OCI-M2 (cell line): ENCODE measurements around the gene FBXO22.
"Not testable (repeated sequence)": the region's sequence is repeated elsewhere in the genome, so short reads cannot be mapped to it uniquely, and the experiment has no call there.

Source experiments
- DNase-seq: peaks from one replicate; lab custom pipeline; 2025; ENCODE audit not compliant: unreplicated experiment; lab: John Stamatoyannopoulos, UW

FBXO22 gene

GRCh38 chr15:75903331-75904239 is at the start of gene FBXO22:
Gene FBXO22 (plus strand): TSS chr15:75903878. CDS start chr15:75903964, 86 bp downstream.
- DNase-seq: peak; percentile 44

- no peak for DNase-seq
Measured at GRCh38 chr15:75857886-75858285, 45.8 kb upstream of the FBXO22 start.

- DNase-seq: no peak
Measured at GRCh38 chr15:75861750-75862402, 41.8 kb upstream of the FBXO22 start.

- DNase-seq: no peak
Measured at GRCh38 chr15:75862796-75863195, 40.9 kb upstream of the FBXO22 start.

GRCh38 chr15:75864213-75865059 is 39.2 kb upstream of the FBXO22 start:
- DNase-seq: no peak

- DNase-seq: not testable (repeated sequence)
Measured at GRCh38 chr15:75866045-75866444, 37.6 kb upstream of the FBXO22 start.

- DNase-seq: no peak
Measured at GRCh38 chr15:75866916-75867315, 36.8 kb upstream of the FBXO22 start.

GRCh38 chr15:75867449-75867848 is 36.2 kb upstream of the FBXO22 start:
- no peak for DNase-seq

- DNase-seq: no peak
Measured at GRCh38 chr15:75868019-75868418, 35.7 kb upstream of the FBXO22 start.

GRCh38 chr15:75869446-75869845 is 34.2 kb upstream of the FBXO22 start:
- DNase-seq: no peak

- DNase-seq: not testable (repeated sequence)
Measured at GRCh38 chr15:75871589-75871988, 32.1 kb upstream of the FBXO22 start.

GRCh38 chr15:75872403-75872990 is 31.2 kb upstream of the FBXO22 start:
- DNase-seq: no peak

GRCh38 chr15:75884041-75884440 is 19.6 kb upstream of the FBXO22 start:
- DNase-seq: no peak

GRCh38 chr15:75887178-75887577 is 16.5 kb upstream of the FBXO22 start:
- DNase-seq: no peak

- no peak for DNase-seq
Measured at GRCh38 chr15:75891895-75892294, 11.8 kb upstream of the FBXO22 start.

GRCh38 chr15:75895731-75896130 is 7.9 kb upstream of the FBXO22 start:
- no peak for DNase-seq

- no peak for DNase-seq
Measured at GRCh38 chr15:75900577-75900976, 3.1 kb upstream of the FBXO22 start.

- DNase-seq: no peak
Measured at GRCh38 chr15:75902129-75902557, 1.5 kb upstream of the FBXO22 start.

GRCh38 chr15:75905231-75905630 is 1.6 kb downstream of the FBXO22 start:
- no peak for DNase-seq

- DNase-seq: not testable (repeated sequence)
Measured at GRCh38 chr15:75910355-75910754, 6.7 kb downstream of the FBXO22 start.

GRCh38 chr15:75916978-75917377 is 13.3 kb downstream of the FBXO22 start:
- no peak for DNase-seq
